SU-DHL-6 (cell line): Measurements from ENCODE around the gene FAM163A.
"Not testable (repeated sequence)": the region's sequence is repeated elsewhere in the genome, so short reads cannot be mapped to it uniquely, and the experiment has no call there.

Source experiments
- H2AFZ ChIP-seq: fragments of 200-600 bp; sonication (generic); 2 replicates; pipeline ENCODE4 v1.6.1; 2014; ENCODE audit warnings: low read depth, mild to moderate bottlenecking, moderate library complexity, mixed read lengths, antibody characterized with exemption, low read length; ENCODE audit not compliant: severe bottlenecking
- H3F3A ChIP-seq: fragments of 200-600 bp; shearing (Covaris generic); 2 replicates; pipeline ENCODE4 v1.6.0; 2016; ENCODE audit warnings: antibody characterized with exemption, mild to moderate bottlenecking; ENCODE audit not compliant: insufficient read depth
- H3K27ac ChIP-seq: fragments of 200-600 bp; sonication (generic); 2 replicates; pipeline ENCODE4 v1.5.1; 2016; ENCODE audit warnings: low read depth, mild to moderate bottlenecking, low read length, moderate library complexity, mixed read lengths
- H3K27me3 ChIP-seq: fragments of 200-600 bp; sonication (generic), shearing (Covaris generic); 2 replicates; pipeline ENCODE4 v1.6.0; 2014; ENCODE audit warnings: mild to moderate bottlenecking, low read length
- H3K36me3 ChIP-seq: fragments of 200-600 bp; sonication (generic); 2 replicates; pipeline ENCODE4 v1.6.1; 2014; ENCODE audit warnings: mild to moderate bottlenecking, low read length, mixed read lengths
- H3K4me2 ChIP-seq: fragments of 300-600, 200-600 bp; shearing (Covaris generic), sonication (generic); 2 replicates; pipeline ENCODE4 v1.6.0; 2014; ENCODE audit warnings: low read length, low read depth, mild to moderate bottlenecking; ENCODE audit not compliant: poor library complexity, severe bottlenecking
- H3K4me3 ChIP-seq: fragments of 200-600 bp; sonication (generic); 2 replicates; pipeline ENCODE4 v1.5.1; 2014; ENCODE audit warnings: antibody characterized with exemption, low read length, mild to moderate bottlenecking, mixed read lengths; ENCODE audit not compliant: insufficient read depth, poor library complexity, severe bottlenecking
- H3K79me2 ChIP-seq: fragments of 200-600 bp; sonication (generic); 2 replicates; pipeline ENCODE4 v1.6.1; 2014; ENCODE audit warnings: mild to moderate bottlenecking, low read length, moderate library complexity; ENCODE audit not compliant: insufficient read depth
- H3K9ac ChIP-seq: fragments of 200-600 bp; sonication (generic); 2 replicates; pipeline ENCODE4 v1.7.0; 2014; ENCODE audit warnings: mild to moderate bottlenecking, low read length
- H3K9me2 ChIP-seq: fragments of 200-600 bp; sonication (generic); replicated peaks from 2 replicates; pipeline ENCODE4 v1.6.1; 2014; ENCODE audit warnings: low read length; ENCODE audit not compliant: insufficient read depth
- H3K9me3 ChIP-seq: fragments of 200-600 bp; sonication (generic); 2 replicates; pipeline ENCODE4 v1.6.1; 2014; ENCODE audit warnings: low read length, mixed read lengths; ENCODE audit not compliant: insufficient read depth
- H4K20me1 ChIP-seq: fragments of 200-600 bp; sonication (generic); 2 replicates; pipeline ENCODE4 v1.6.1; 2014; ENCODE audit warnings: low read depth, mild to moderate bottlenecking, antibody characterized with exemption, low read length, moderate library complexity, mixed read lengths
- CTCF ChIP-seq: fragments of 200-600 bp; sonication (generic); IDR thresholded peaks from one replicate; pipeline ENCODE4 v1.5.1; 2017; ENCODE audit warnings: antibody characterized with exemption, mild to moderate bottlenecking, low read length, moderate library complexity; ENCODE audit not compliant: insufficient read depth, poor library complexity, severe bottlenecking
- EZH2phosphoT487 ChIP-seq: fragments of 200-600 bp; sonication (generic), shearing (Covaris generic); conservative IDR thresholded peaks from 2 replicates; pipeline ENCODE4 v1.6.1; 2018; ENCODE audit warnings: mild to moderate bottlenecking, antibody characterized with exemption, low read length, moderate library complexity, mixed read lengths

Gene FAM163A

GRCh38 chr1:179848233-179848632, 105.1 kb downstream of the FAM163A start:
- H3K9ac ChIP-seq: no peak overlapping the region
- H3F3A ChIP-seq: peaks cover 3% of the 10 kb centered on the region; the same call in 1 of the 2 replicates
- H3K36me3 ChIP-seq: peaks cover 44% of the 10 kb centered on the region
- TF ChIP-seq CTCF (no peak), EZH2phosphoT487 (no peak)
- H3K79me2 ChIP-seq: no peaks in the 10 kb centered on the region
- no peaks in the 10 kb centered on the region for H3K27me3 ChIP-seq
- no peaks in the 10 kb centered on the region for H3K9me3 ChIP-seq
- H3K9me2 ChIP-seq: no peaks in the 10 kb centered on the region
- no peak overlapping the region for H3K4me3 ChIP-seq
- H2AFZ ChIP-seq: no peak overlapping the region
- no peak overlapping the region for H3K27ac ChIP-seq
- no peak overlapping the region for H3K4me2 ChIP-seq
- H4K20me1 ChIP-seq: 0 out of 2 replicates have a peak, but pooled peaks cover 3% of the 10 kb centered on the region

GRCh38 chr1:179853102-179853501, 110.0 kb downstream of the FAM163A start:
- Histone ChIP-seq H3K4me2 (no peak overlapping the region), H2AFZ (no peak overlapping the region), H3K9me2 (no peaks in the 10 kb centered on the region), H3K27me3 (no peaks in the 10 kb centered on the region), H3K9me3 (no peaks in the 10 kb centered on the region), H3K36me3 (peaks cover 16% of the 10 kb centered on the region), H3F3A (no peaks in the 10 kb centered on the region), H3K79me2 (no peaks in the 10 kb centered on the region), H4K20me1 (no peaks in the 10 kb centered on the region; the same call in 1 of the 2 replicates), H3K27ac (no peak overlapping the region), H3K4me3 (no peak overlapping the region), H3K9ac (no peak overlapping the region)
- TF ChIP-seq CTCF (no peak), EZH2phosphoT487 (no peak)

GRCh38 chr1:179855831-179856230, 112.7 kb downstream of the FAM163A start:
- not testable (repeated sequence) for H3K79me2 ChIP-seq, H3K4me3 ChIP-seq, H3K9me3 ChIP-seq, H3K27ac ChIP-seq, H3F3A ChIP-seq, H3K9ac ChIP-seq, H3K36me3 ChIP-seq, H3K4me2 ChIP-seq, H3K9me2 ChIP-seq, H4K20me1 ChIP-seq, H2AFZ ChIP-seq, H3K27me3 ChIP-seq

- no peak overlapping the region for H3K27ac ChIP-seq
- no peaks in the 10 kb centered on the region; the same call in 1 of the 2 replicates for H3F3A ChIP-seq
- H3K4me2 ChIP-seq: no peak overlapping the region
- H3K4me3 ChIP-seq: no peak overlapping the region
- H3K36me3 ChIP-seq: peaks cover 6% of the 10 kb centered on the region
- no peaks in the 10 kb centered on the region; the same call in 1 of the 2 replicates for H4K20me1 ChIP-seq
- no peak overlapping the region for H3K9ac ChIP-seq
- no peaks in the 10 kb centered on the region for H3K9me3 ChIP-seq
- H3K9me2 ChIP-seq: no peaks in the 10 kb centered on the region
- H2AFZ ChIP-seq: no peak overlapping the region
- H3K27me3 ChIP-seq: no peaks in the 10 kb centered on the region
- H3K79me2 ChIP-seq: peaks cover 8% of the 10 kb centered on the region; the same call in 1 of the 2 replicates
- TF ChIP-seq CTCF: no peak
- no peak for TF ChIP-seq EZH2phosphoT487
Measured at GRCh38 chr1:179856296-179856695, 113.2 kb downstream of the FAM163A start.
